WTC11 (cell line): ENCODE data around the gene NAA20. TPM values are rescaled to one million over a fixed set of nuclear protein-coding genes. Genes with fewer than 3 reads are reported as not detected.
"Not testable (repeated sequence)": the region's sequence is repeated elsewhere in the genome, so short reads cannot be mapped to it uniquely, and the experiment has no call there.

Source experiments
- ATAC-seq: fragments of 200-7000 bp; cut with Tn5 transposase; 2 replicates; pipeline ENCODE4 v1.10.0; 2021; ENCODE audit warnings: mild to moderate bottlenecking, moderate library complexity
- CTCF ChIA-PET: fragments of 300-600 bp; sonication (Branson Sonifier 250); formaldehyde crosslinking; loops from one replicate; lab custom pipeline; 2021; ENCODE audit warnings: antibody characterized with exemption; lab: Charles Lee
- POLR2A ChIA-PET: fragments of 350-600 bp; sonication (Branson Sonifier 250); formaldehyde crosslinking; loops from one replicate; lab custom pipeline; 2021; ENCODE audit warnings: antibody characterized with exemption; lab: Charles Lee
- DNase-seq: peaks from one replicate; pipeline ENCODE4 v3.0.0; 2021; ENCODE audit warnings: low spot score
- H3K27ac Mint-ChIP-seq: 2 replicates; pipeline ENCODE4 v1.8.0; 2021; ENCODE audit warnings: mixed read lengths
- H3K27me3 Mint-ChIP-seq: 2 replicates; pipeline ENCODE4 v1.8.0; 2021; ENCODE audit warnings: low read depth, mild to moderate bottlenecking, moderate library complexity, mixed read lengths
- H3K36me3 Mint-ChIP-seq: 2 replicates; pipeline ENCODE4 v1.8.0; 2021; ENCODE audit warnings: mixed read lengths
- H3K4me1 Mint-ChIP-seq: 2 replicates; pipeline ENCODE4 v1.8.0; 2022; ENCODE audit warnings: mixed read lengths
- H3K4me3 Mint-ChIP-seq: 2 replicates; pipeline ENCODE4 v1.8.0; 2021; ENCODE audit warnings: mild to moderate bottlenecking, moderate library complexity, mixed read lengths
- H3K9me3 Mint-ChIP-seq: 2 replicates; pipeline ENCODE4 v1.8.0; 2021; ENCODE audit warnings: mixed read lengths
- AFF4 ChIP-seq: sonication (generic); formaldehyde crosslinking; IDR thresholded peaks from 2 replicates; pipeline ENCODE4 v1.8.1; 2023; ENCODE audit warnings: mild to moderate bottlenecking, missing genetic modification reagents, borderline replicate concordance
- ATF1 ChIP-seq: sonication (generic); formaldehyde crosslinking; IDR thresholded peaks from 2 replicates; pipeline ENCODE4 v1.8.1; 2023; ENCODE audit warnings: mild to moderate bottlenecking, moderate library complexity, missing genetic modification reagents
- ATF3 ChIP-seq: sonication (generic); formaldehyde crosslinking; conservative IDR thresholded peaks from 2 replicates; pipeline ENCODE4 v1.8.1; 2022; ENCODE audit warnings: mild to moderate bottlenecking, missing genetic modification reagents
- CREB1 ChIP-seq: sonication (generic); formaldehyde crosslinking; IDR thresholded peaks from 2 replicates; pipeline ENCODE4 v1.8.0; 2023; ENCODE audit warnings: mild to moderate bottlenecking, missing genetic modification reagents
- ELF4 ChIP-seq: sonication (generic); formaldehyde crosslinking; IDR thresholded peaks from 2 replicates; pipeline ENCODE4 v1.8.1; 2022; ENCODE audit warnings: low read depth, mild to moderate bottlenecking, moderate library complexity, missing genetic modification reagents
- EMX1 ChIP-seq: fragments of 250-450 bp; sonication (Bioruptor Pico); IDR thresholded peaks from 2 replicates; pipeline ENCODE4 v1.8.0; 2021; ENCODE audit warnings: mild to moderate bottlenecking
- FOXK1 ChIP-seq: sonication (generic); formaldehyde crosslinking; IDR thresholded peaks from 2 replicates; pipeline ENCODE4 v1.8.0; 2022; ENCODE audit warnings: mild to moderate bottlenecking, moderate library complexity, missing genetic modification reagents
- HMGA2 ChIP-seq: fragments of 250-450 bp; sonication (Bioruptor Pico); IDR thresholded peaks from 2 replicates; pipeline ENCODE4 v1.4.0; 2021; ENCODE audit warnings: mild to moderate bottlenecking, moderate library complexity
- HMGXB4 ChIP-seq: sonication (generic); formaldehyde crosslinking; IDR thresholded peaks from 2 replicates; pipeline ENCODE4 v1.8.1; 2023; ENCODE audit warnings: mild to moderate bottlenecking, moderate library complexity, missing genetic modification reagents
- OVOL2 ChIP-seq: fragments of 250-450 bp; sonication (Bioruptor Pico); IDR thresholded peaks from 2 replicates; pipeline ENCODE4 v1.9.0; 2021; ENCODE audit warnings: mild to moderate bottlenecking, borderline replicate concordance
- RELA ChIP-seq: sonication (generic); formaldehyde crosslinking; IDR thresholded peaks from 2 replicates; pipeline ENCODE4 v1.8.1; 2022; ENCODE audit warnings: missing genetic modification reagents, mild to moderate bottlenecking, borderline replicate concordance
- SMAD3 ChIP-seq: sonication (generic); formaldehyde crosslinking; IDR thresholded peaks from 2 replicates; pipeline ENCODE4 v1.8.0; 2022; ENCODE audit warnings: missing genetic modification reagents, mild to moderate bottlenecking, borderline replicate concordance
- SMAD4 ChIP-seq: sonication (generic); formaldehyde crosslinking; IDR thresholded peaks from 2 replicates; pipeline ENCODE4 v1.8.0; 2022; ENCODE audit warnings: mild to moderate bottlenecking, missing genetic modification reagents
- USF2 ChIP-seq: sonication (generic); formaldehyde crosslinking; IDR thresholded peaks from 2 replicates; pipeline ENCODE4 v1.8.1; 2023; ENCODE audit warnings: mild to moderate bottlenecking, missing genetic modification reagents, moderate library complexity
- ZNF121 ChIP-seq: sonication (generic); formaldehyde crosslinking; IDR thresholded peaks from 2 replicates; pipeline ENCODE4 v1.8.0; 2023; ENCODE audit warnings: missing genetic modification reagents
- ZNF138 ChIP-seq: sonication (generic); formaldehyde crosslinking; conservative IDR thresholded peaks from 2 replicates; pipeline ENCODE4 v1.8.1; 2022; ENCODE audit warnings: mild to moderate bottlenecking, moderate library complexity, missing genetic modification reagents
- ZNF396 ChIP-seq: fragments of 250-450 bp; sonication (Bioruptor Pico); IDR thresholded peaks from 2 replicates; pipeline ENCODE4 v1.8.0; 2021; ENCODE audit warnings: mild to moderate bottlenecking, moderate library complexity, borderline replicate concordance
- ZNF512 ChIP-seq: sonication (generic); formaldehyde crosslinking; IDR thresholded peaks from 2 replicates; pipeline ENCODE4 v1.8.1; 2022; ENCODE audit warnings: missing genetic modification reagents, borderline replicate concordance
- ZNF671 ChIP-seq: fragments of 250-450 bp; sonication (Bioruptor Pico); IDR thresholded peaks from 2 replicates; pipeline ENCODE4 v1.8.0; 2021; ENCODE audit warnings: mild to moderate bottlenecking
- ZSCAN18 ChIP-seq: fragments of 250-450 bp; sonication (Bioruptor Pico); IDR thresholded peaks from 2 replicates; pipeline ENCODE4 v2.1.2; 2022; ENCODE audit warnings: mild to moderate bottlenecking, moderate library complexity
- total RNA-seq: library from RNA; stranded (reverse); gene quantifications from 3 replicates; pipeline ENCODE4 v1.2.3, GENCODE V29; 2021

NAA20 gene
- total RNA-seq, 1 experiment from 2014 or later = 34.0 TPM

GRCh38 chr20:20003031-20003954 is 13.9 kb upstream of the NAA20 start:
- H3K9me3 Mint-ChIP-seq = no peaks in the 10 kb centered on the region
- TF ChIP-seq SMAD3 (CRISPR knock-in tag) (no peak), FOXK1 (CRISPR knock-in tag) (no peak), ELF4 (no peak), AFF4 (CRISPR knock-in tag) (no peak), ZNF512 (CRISPR knock-in tag) (no peak), HMGXB4 (CRISPR knock-in tag) (no peak)
- TF ChIP-seq, all 79 proteins: peak for 0
- H3K4me1 Mint-ChIP-seq = peaks cover 5% of the 10 kb centered on the region; the same call in 1 of the 2 replicates
- ChIA-PET CTCF (no interaction called here), POLR2A (no interaction called here)
- ATAC-seq (no peak), DNase-seq (no peak)
- H3K36me3 Mint-ChIP-seq = no peaks in the 10 kb centered on the region
- H3K4me3 Mint-ChIP-seq = no peak overlapping the region
- no peaks in the 10 kb centered on the region; the same call in 1 of the 2 replicates for H3K27me3 Mint-ChIP-seq
- no peak overlapping the region for H3K27ac Mint-ChIP-seq

- CTCF ChIA-PET = interaction anchor here (0.6 kb wide), 1 partner anchor 40 kb away, joined by 3 read pairs; no protein-coding TSS in a partner anchor
- POLR2A ChIA-PET = interaction anchor here (0.6 kb wide), 1 partner anchor 747 kb away, joined by 6 read pairs; no protein-coding TSS in a partner anchor
- H3K36me3 Mint-ChIP-seq, ATAC-seq, H3K9me3 Mint-ChIP-seq, H3K4me3 Mint-ChIP-seq, DNase-seq, H3K27me3 Mint-ChIP-seq, H3K27ac Mint-ChIP-seq, H3K4me1 Mint-ChIP-seq: not testable (repeated sequence)
Observed at GRCh38 chr20:20003955-20004322, 13.2 kb upstream of the NAA20 start.

- ATAC-seq (no peak), DNase-seq (no peak)
- no peak overlapping the region for H3K4me3 Mint-ChIP-seq
- H3K27me3 Mint-ChIP-seq = no peaks in the 10 kb centered on the region; the same call in 1 of the 2 replicates
- POLR2A ChIA-PET = no interaction called here
- no peaks in the 10 kb centered on the region for H3K9me3 Mint-ChIP-seq
- H3K4me1 Mint-ChIP-seq = peaks cover 10% of the 10 kb centered on the region
- CTCF ChIA-PET = no interaction called here
- no peak overlapping the region for H3K27ac Mint-ChIP-seq
- H3K36me3 Mint-ChIP-seq = no peaks in the 10 kb centered on the region
- TF ChIP-seq SMAD4 (no peak), USF2 (CRISPR knock-in tag) (no peak), ZSCAN18 (no peak), OVOL2 (CRISPR knock-in tag) (no peak), SMAD3 (CRISPR knock-in tag) (no peak), ZNF671 (CRISPR knock-in tag) (no peak), HMGA2 (CRISPR knock-in tag) (no peak), ATF1 (CRISPR knock-in tag) (no peak), ATF3 (no peak), EMX1 (CRISPR knock-in tag) (no peak), CREB1 (CRISPR knock-in tag) (no peak), RELA (CRISPR knock-in tag) (no peak), ZNF396 (CRISPR knock-in tag) (no peak), ZNF121 (CRISPR knock-in tag) (no peak), ZNF138 (CRISPR knock-in tag) (no peak)
Observed at GRCh38 chr20:20005342-20005741, 11.8 kb upstream of the NAA20 start.
